ENCODE data around the gene CLIC4. TPM values are rescaled to one million over a fixed set of nuclear protein-coding genes. Genes with fewer than 3 reads are reported as not detected.
A peak's percentile ranks its signal among the peaks of the same experiment; 100 is the strongest.

CLIC4 gene
- total and polyA plus RNA-seq, 2 of the 8 experiments (the other 6 are each of a cell fraction or from before 2014, with no cell fraction given), result 77.5 to 293 TPM

DNA sequence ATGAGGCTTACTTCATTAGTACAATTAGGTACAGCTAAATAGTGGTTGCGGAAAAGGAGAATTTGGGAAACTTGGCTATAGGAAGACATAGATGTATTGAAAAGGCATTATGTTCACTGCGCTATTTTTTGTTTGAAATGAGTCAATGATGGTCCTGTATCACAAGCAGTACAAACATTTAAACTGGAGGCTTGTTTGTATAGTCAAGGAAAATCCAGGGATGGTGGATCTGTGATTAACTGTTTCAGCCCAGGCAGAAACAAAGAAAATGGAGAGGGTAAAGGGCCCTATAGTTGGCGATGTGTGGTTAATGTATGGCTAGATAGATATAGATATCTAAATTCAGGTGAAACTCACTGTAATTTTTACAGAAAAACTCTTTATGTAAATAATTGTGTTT, 79.9 kb downstream of the CLIC4 start:
- CTCF ChIA-PET (ENCODE audit: partially characterized antibody), result interaction anchor here (0.6 to 10.5 kb wide), 9 partner anchors 10 to 148 kb away, joined by 3 to 247 read pairs (median 4); no protein-coding TSS in a partner anchor
- no peak overlapping the region for H3K18ac ChIP-seq (ENCODE audit: extremely low read depth, low read length)
- H4K20me1 ChIP-seq (replicated peaks in 1 of 2; ENCODE audit: control insufficient read depth in 1 of 2, insufficient read depth in 2 of 2, low read length in 2 of 2), result peaks cover 5 to 7% of the 10 kb centered on the region in 2 experiments
- no peaks in the 10 kb centered on the region for H3K23me2 ChIP-seq (ENCODE audit: low read depth, low read length)
- no peak overlapping the region for H3K9ac ChIP-seq (replicated peaks in 1 of 4; ENCODE audit: extremely low read depth in 1 of 4, low read depth in 3 of 4, low read length in 3 of 4)
- DNase-seq (ENCODE audit: low read depth in 1 of 2, low spot score in 2 of 2), result no peak
- POLR2A ChIA-PET (ENCODE audit: partially characterized antibody), result interaction anchor here (0.8 to 1.9 kb wide), 3 partner anchors 79 to 169 kb away, joined by 3 to 10 read pairs (median 5); partner anchors contain the start of gene CLIC4
- H3K4me3 ChIP-seq (ENCODE audit: extremely low read depth in 1 of 4, insufficient read depth in 2 of 4, low read depth in 3 of 4, low read length in 4 of 4), result no peak overlapping the region
- H2BK12ac ChIP-seq (ENCODE audit: low read depth, low read length), result no peak overlapping the region
- H2AFZ ChIP-seq (ENCODE audit: low read length), result no peak overlapping the region
- no peak overlapping the region for H3K27ac ChIP-seq (ENCODE audit: low read depth, low read length)
- H3K4ac ChIP-seq (replicated peaks; ENCODE audit: insufficient read length, low read depth, low read length), result no peak overlapping the region
- H3K4me2 ChIP-seq (ENCODE audit: insufficient read depth in 1 of 2, low read depth in 2 of 2, low read length in 2 of 2), result no peak overlapping the region
- peak; percentile 42 for FAIRE-seq
- no peak overlapping the region for H4K91ac ChIP-seq (replicated peaks; ENCODE audit: insufficient read length, low read length)
- no peak overlapping the region for H4K8ac ChIP-seq (ENCODE audit: extremely low read depth, insufficient read depth, low read length)
- H2BK15ac ChIP-seq (ENCODE audit: low read length), result no peak overlapping the region
- no peaks in the 10 kb centered on the region for H3K9me3 ChIP-seq (ENCODE audit: insufficient read depth in 2 of 2, low read depth in 1 of 2, low read length in 1 of 2)
- no peak overlapping the region for H2AK5ac ChIP-seq (ENCODE audit: low read depth, low read length)
- peaks cover 0 to 26% (median 2%) of the 10 kb centered on the region in 4 experiments; a peak in 3 of 8 replicates for H3K36me3 ChIP-seq (ENCODE audit: control insufficient read depth in 2 of 4, insufficient read depth in 4 of 4, low read length in 3 of 4)
- H3K56ac ChIP-seq (replicated peaks; ENCODE audit: insufficient read length, low read depth, low read length), result no peak overlapping the region
- no peak overlapping the region for H3K14ac ChIP-seq (ENCODE audit: insufficient read length)
- 90% methylated on average over 3 of the region's 3 CpGs; no CpG with 5 or more reads in 1 of the 2 experiments for WGBS, 2 experiments (ENCODE audit: extremely low coverage in 1 of 2, insufficient coverage in 1 of 2, insufficient read length in 1 of 2, insufficient replicate concordance in 2 of 2, low coverage in 1 of 2, low lambda C conversion rate in 2 of 2, missing lambda C conversion rate in 1 of 2)
- no peaks in the 10 kb centered on the region; a peak in 1 of 7 replicates for H3K4me1 ChIP-seq (replicated peaks in 1 of 4; ENCODE audit: control insufficient read depth in 3 of 4, insufficient read depth in 4 of 4, low read length in 3 of 4)
- no peaks in the 10 kb centered on the region for H3K27me3 ChIP-seq (replicated peaks in 1 of 4; ENCODE audit: control insufficient read depth in 3 of 4, extremely low read depth in 1 of 4, insufficient read depth in 3 of 4, low read length in 3 of 4)
- no peak overlapping the region for H2BK5ac ChIP-seq (ENCODE audit: low read depth, low read length)
- H2BK120ac ChIP-seq (replicated peaks; ENCODE audit: low read depth, low read length), result no peak overlapping the region
- no peak overlapping the region for H2BK20ac ChIP-seq (ENCODE audit: low read length)
- no peak overlapping the region for H4K5ac ChIP-seq (ENCODE audit: insufficient read length, low read depth, low read length)
- peaks cover 0 to 94% of the 10 kb centered on the region in 2 experiments; a peak in 3 of 4 replicates for H3K79me2 ChIP-seq (ENCODE audit: control insufficient read depth in 1 of 2, insufficient read depth in 2 of 2, low read length in 2 of 2)
- H3K23ac ChIP-seq (ENCODE audit: insufficient read length), result no peak overlapping the region
- H3K79me1 ChIP-seq (ENCODE audit: low read depth, low read length), result peaks cover 4% of the 10 kb centered on the region
- no peak for TF ChIP-seq RBBP5 (IDR thresholded peaks at IDR 0.05; ENCODE audit: borderline replicate concordance, low read depth, low read length)
- no peak for TF ChIP-seq SAP30 (IDR thresholded peaks at IDR 0.05; ENCODE audit: insufficient read depth, insufficient replicate concordance, low read length)
- TF ChIP-seq PHF8 (conservative IDR thresholded peaks at IDR 0.05; ENCODE audit: low read depth, low read length), result no peak
- TF ChIP-seq RNF2 (IDR thresholded peaks at IDR 0.05; ENCODE audit: borderline replicate concordance, low read depth, low read length, missing control alignments, poor library complexity, severe bottlenecking), result no peak
- no peak for TF ChIP-seq GTF2F1 (IDR thresholded peaks at IDR 0.05; ENCODE audit: borderline replicate concordance, low read depth, low read length)
- TF ChIP-seq TAF1 (IDR thresholded peaks at IDR 0.05; ENCODE audit: low read depth, low read length), result no peak
- no peak for TF ChIP-seq CHD1 (IDR thresholded peaks at IDR 0.05; ENCODE audit: low read depth, low read length)
